HEK293 (cell line): ENCODE data around the gene IMMP1L.

ENCODE experiments used
- KLF16 ChIP-seq: fragments of 450-650 bp; formaldehyde crosslinking; IDR thresholded peaks from 2 replicates; pipeline ENCODE4 v1.5.1; 2017; ENCODE audit warnings: missing biosample characterization, missing genetic modification characterization
- ZBTB44 ChIP-seq: fragments of 450-650 bp; IDR thresholded peaks from 2 replicates; pipeline ENCODE4 v1.5.1; 2018; ENCODE audit warnings: missing biosample characterization, mild to moderate bottlenecking, missing genetic modification characterization
- ZNF274 ChIP-seq, 2 experiments: fragments of 200-500 bp in 1 of 2; fragments of 450-650 bp in 1 of 2; sonication (Bioruptor generic) in 1 of 2; formaldehyde crosslinking in 1 of 2; IDR thresholded peaks; 2 replicates each; pipeline versions ENCODE4 v1.5.1 to v1.6.1; 2014 to 2016; ENCODE audit warnings: borderline replicate concordance in 1 of 2, inconsistent platforms in 1 of 2, low read length in 1 of 2, missing biosample characterization in 1 of 2, missing genetic modification characterization in 1 of 2
- ZNF621 ChIP-seq: fragments of 450-650 bp; formaldehyde crosslinking; IDR thresholded peaks from 2 replicates; pipeline ENCODE4 v1.5.1; 2017; ENCODE audit warnings: missing biosample characterization, missing genetic modification characterization
- TF ChIP-seq, protein P1 (sequence below): fragments of 450-650 bp; formaldehyde crosslinking; IDR thresholded peaks from 2 replicates; pipeline ENCODE4 v1.5.1; 2016; ENCODE audit warnings: missing biosample characterization, missing genetic modification characterization

- TF ChIP-seq ZNF274 (IDR thresholded peaks at IDR 0.05; ENCODE audit: low read length) (no peak), ZNF274 (tag by site-specific recombination; IDR thresholded peaks at IDR 0.05; ENCODE audit: borderline replicate concordance) (no peak), ZNF621 (tag by site-specific recombination) (no peak), KLF16 (tag by site-specific recombination) (no peak), ZBTB44 (no peak)
- TF ChIP-seq, protein P1, sequence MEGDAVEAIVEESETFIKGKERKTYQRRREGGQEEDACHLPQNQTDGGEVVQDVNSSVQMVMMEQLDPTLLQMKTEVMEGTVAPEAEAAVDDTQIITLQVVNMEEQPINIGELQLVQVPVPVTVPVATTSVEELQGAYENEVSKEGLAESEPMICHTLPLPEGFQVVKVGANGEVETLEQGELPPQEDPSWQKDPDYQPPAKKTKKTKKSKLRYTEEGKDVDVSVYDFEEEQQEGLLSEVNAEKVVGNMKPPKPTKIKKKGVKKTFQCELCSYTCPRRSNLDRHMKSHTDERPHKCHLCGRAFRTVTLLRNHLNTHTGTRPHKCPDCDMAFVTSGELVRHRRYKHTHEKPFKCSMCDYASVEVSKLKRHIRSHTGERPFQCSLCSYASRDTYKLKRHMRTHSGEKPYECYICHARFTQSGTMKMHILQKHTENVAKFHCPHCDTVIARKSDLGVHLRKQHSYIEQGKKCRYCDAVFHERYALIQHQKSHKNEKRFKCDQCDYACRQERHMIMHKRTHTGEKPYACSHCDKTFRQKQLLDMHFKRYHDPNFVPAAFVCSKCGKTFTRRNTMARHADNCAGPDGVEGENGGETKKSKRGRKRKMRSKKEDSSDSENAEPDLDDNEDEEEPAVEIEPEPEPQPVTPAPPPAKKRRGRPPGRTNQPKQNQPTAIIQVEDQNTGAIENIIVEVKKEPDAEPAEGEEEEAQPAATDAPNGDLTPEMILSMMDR (tag by site-specific recombination): no peak
These were observed 30.4 kb downstream of the IMMP1L start for GRCh38 chr11:31479066-31479465.
